ENCODE measurements around the gene LMNTD2. TPM values are rescaled to one million over a fixed set of nuclear protein-coding genes. Genes with fewer than 3 reads are reported as not detected.

LMNTD2 gene
- total and polyA plus RNA-seq, 2 donors (not counting 3 experiments of a cell fraction or from before 2014, with no cell fraction given) = 2.1 to 2.6 TPM

DNA sequence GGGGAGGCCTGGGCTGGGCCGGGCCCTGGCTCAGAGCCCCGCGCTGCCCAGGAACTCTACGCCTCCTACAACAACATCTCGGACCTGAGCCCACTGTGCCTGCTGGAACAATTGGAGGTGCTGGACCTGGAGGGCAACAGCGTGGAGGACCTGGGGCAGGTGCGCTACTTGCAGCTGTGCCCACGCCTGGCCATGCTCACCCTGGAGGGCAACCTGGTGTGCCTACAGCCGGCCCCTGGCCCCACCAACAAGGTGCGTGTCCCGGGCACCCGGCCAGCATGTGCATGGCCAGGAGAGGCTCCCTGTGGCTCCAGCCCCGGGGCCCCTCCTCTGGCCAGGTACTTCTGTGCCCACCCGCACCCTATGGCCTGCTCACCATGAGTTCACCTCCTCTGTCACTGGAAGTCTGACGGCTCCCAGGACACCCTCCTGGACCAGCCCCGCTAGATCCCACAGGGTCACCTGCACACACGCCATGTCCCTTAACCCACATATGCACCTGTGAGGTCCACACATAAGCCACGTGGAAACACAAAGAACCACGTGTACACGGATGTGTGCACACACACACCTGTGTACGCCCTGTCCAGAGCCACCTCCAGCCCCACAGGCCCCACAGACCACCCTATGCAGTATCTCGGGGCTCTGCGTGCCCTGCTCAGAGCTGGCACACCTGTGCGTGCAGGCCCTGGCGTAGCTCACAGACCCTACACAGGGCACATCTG, 10.4 kb downstream of the LMNTD2 start:
- FAIRE-seq (no peak), DNase-seq (ENCODE audit: low read depth, low spot score) (no peak)
- H3K79me2 ChIP-seq (ENCODE audit: control insufficient read depth, insufficient read depth, low read length) = no peaks in the 10 kb centered on the region
- no TSS peak for BruUV-seq (replicated peaks)
- peaks cover 1% of the 10 kb centered on the region in 2 experiments for H3K27me3 ChIP-seq (ENCODE audit: control insufficient read depth in 2 of 2, insufficient read depth in 2 of 2, low read length in 2 of 2)
- intact Hi-C loops (cut with micrococcal nuclease) = no loop called here
- CTCF ChIA-PET = interaction anchor here (1.0 kb wide), 1 partner anchor 176 kb away, joined by 3 read pairs; no protein-coding TSS in a partner anchor
- dilution Hi-C loops (cut with MboI; ENCODE audit: extremely low pct_ligation_motif_present, low sequenced_read_pairs) = no loop called here
- no peaks in the 10 kb centered on the region for H3K36me3 ChIP-seq (ENCODE audit: control insufficient read depth in 2 of 2, extremely low read depth in 1 of 2, insufficient read depth in 2 of 2, low read length in 2 of 2)
- no peak for TF ChIP-seq GATA2 (IDR thresholded peaks at IDR 0.05; ENCODE audit: insufficient read depth, insufficient read length, low read depth, low read length)
- TF ChIP-seq, protein P1, sequence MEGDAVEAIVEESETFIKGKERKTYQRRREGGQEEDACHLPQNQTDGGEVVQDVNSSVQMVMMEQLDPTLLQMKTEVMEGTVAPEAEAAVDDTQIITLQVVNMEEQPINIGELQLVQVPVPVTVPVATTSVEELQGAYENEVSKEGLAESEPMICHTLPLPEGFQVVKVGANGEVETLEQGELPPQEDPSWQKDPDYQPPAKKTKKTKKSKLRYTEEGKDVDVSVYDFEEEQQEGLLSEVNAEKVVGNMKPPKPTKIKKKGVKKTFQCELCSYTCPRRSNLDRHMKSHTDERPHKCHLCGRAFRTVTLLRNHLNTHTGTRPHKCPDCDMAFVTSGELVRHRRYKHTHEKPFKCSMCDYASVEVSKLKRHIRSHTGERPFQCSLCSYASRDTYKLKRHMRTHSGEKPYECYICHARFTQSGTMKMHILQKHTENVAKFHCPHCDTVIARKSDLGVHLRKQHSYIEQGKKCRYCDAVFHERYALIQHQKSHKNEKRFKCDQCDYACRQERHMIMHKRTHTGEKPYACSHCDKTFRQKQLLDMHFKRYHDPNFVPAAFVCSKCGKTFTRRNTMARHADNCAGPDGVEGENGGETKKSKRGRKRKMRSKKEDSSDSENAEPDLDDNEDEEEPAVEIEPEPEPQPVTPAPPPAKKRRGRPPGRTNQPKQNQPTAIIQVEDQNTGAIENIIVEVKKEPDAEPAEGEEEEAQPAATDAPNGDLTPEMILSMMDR (IDR thresholded peaks at IDR 0.05; ENCODE audit: extremely low read depth in 1 of 2, insufficient read depth in 1 of 2, low read depth in 1 of 2, low read length in 2 of 2) = no peak
- POLR2A ChIA-PET = no interaction called here
- no peaks in the 10 kb centered on the region for H4K20me1 ChIP-seq (replicated peaks; ENCODE audit: control insufficient read depth, extremely low read depth, insufficient read depth, low read length)
- peaks cover 1% of the 10 kb centered on the region for H3K4me1 ChIP-seq (ENCODE audit: control insufficient read depth, extremely low read depth, insufficient read depth, low read length)
- H3K9me3 ChIP-seq (replicated peaks; ENCODE audit: control insufficient read depth, insufficient read depth, low read length) = no peaks in the 10 kb centered on the region
- H3K4me2 ChIP-seq (ENCODE audit: insufficient read depth, low read length) = no peak overlapping the region
- H2AFZ ChIP-seq (ENCODE audit: low read depth, low read length) = no peak overlapping the region
- no peak overlapping the region for H3K4me3 ChIP-seq (replicated peaks in 1 of 3; ENCODE audit: insufficient read depth in 1 of 3, low read depth in 1 of 3, low read length in 3 of 3)
- no peak overlapping the region for H3K9ac ChIP-seq (replicated peaks; ENCODE audit: extremely low read depth, insufficient read depth, low read length)
- H3K9me1 ChIP-seq (replicated peaks; ENCODE audit: control insufficient read depth, extremely low read depth, insufficient read depth, low read length) = no peaks in the 10 kb centered on the region
- H3K27ac ChIP-seq (ENCODE audit: insufficient read depth, low read depth, low read length) = no peak overlapping the region
